Astrocyte (in vitro differentiated cells and primary cell): Measurements from ENCODE around the gene FEZ2. TPM values are rescaled to one million over a fixed set of nuclear protein-coding genes. Genes with fewer than 3 reads are reported as not detected.

Experiments used
- DNase-seq: peaks from one replicate; pipeline ENCODE4 v3.0.0-alpha.2; 2010; ENCODE audit warnings: low read depth
- FAIRE-seq: peaks from 2 replicates; lab custom pipeline; 2011; peaks lifted over from hg19 to GRCh38; lab: Jason Lieb, UNC
- H2AFZ ChIP-seq: 2 replicates; pipeline ENCODE4 v1.6.0; 2012; ENCODE audit warnings: low read depth, low read length, inconsistent platforms
- H3K27ac ChIP-seq: 2 replicates; pipeline ENCODE4 v1.5.1; 2011; ENCODE audit warnings: low read depth, low read length, inconsistent platforms
- H3K27me3 ChIP-seq: 2 replicates; pipeline ENCODE4 v1.6.0; 2011; ENCODE audit warnings: low read length, inconsistent platforms; ENCODE audit not compliant: insufficient read depth
- H3K36me3 ChIP-seq: 2 replicates; pipeline ENCODE4 v1.5.1; 2011; ENCODE audit warnings: low read length, inconsistent platforms; ENCODE audit not compliant: insufficient read depth
- H3K4me1 ChIP-seq: 2 replicates; pipeline ENCODE4 v1.5.1; 2011; ENCODE audit warnings: low read length, inconsistent platforms; ENCODE audit not compliant: insufficient read depth
- H3K4me2 ChIP-seq: 2 replicates; pipeline ENCODE4 v1.6.0; 2012; ENCODE audit warnings: low read length, inconsistent platforms
- H3K4me3 ChIP-seq: 2 replicates; pipeline ENCODE4 v1.5.1; 2011; ENCODE audit warnings: low read depth, mild to moderate bottlenecking, low read length, inconsistent platforms; ENCODE audit not compliant: insufficient read depth
- H3K79me2 ChIP-seq: 2 replicates; pipeline ENCODE4 v1.6.0; 2012; ENCODE audit warnings: mild to moderate bottlenecking, low read length, inconsistent platforms; ENCODE audit not compliant: insufficient read depth
- H3K9ac ChIP-seq: 2 replicates; pipeline ENCODE4 v1.6.0; 2012; ENCODE audit warnings: mild to moderate bottlenecking, low read length, inconsistent platforms
- H3K9me3 ChIP-seq: 2 replicates; pipeline ENCODE4 v1.5.1; 2012; ENCODE audit warnings: low read depth, mild to moderate bottlenecking, low read length, inconsistent platforms; ENCODE audit not compliant: insufficient read depth
- H4K20me1 ChIP-seq: 2 replicates; pipeline ENCODE4 v1.6.0; 2012; ENCODE audit warnings: low read length, inconsistent platforms; ENCODE audit not compliant: insufficient read depth
- H3K27ac Mint-ChIP-seq: one replicate; pipeline ENCODE4 v1.8.0; 2021; ENCODE audit warnings: mild to moderate bottlenecking, mixed read lengths; ENCODE audit not compliant: unreplicated experiment
- H3K27me3 Mint-ChIP-seq: one replicate; pipeline ENCODE4 v1.8.0; 2021; ENCODE audit warnings: low read depth, mixed read lengths; ENCODE audit not compliant: unreplicated experiment
- H3K36me3 Mint-ChIP-seq: one replicate; pipeline ENCODE4 v1.8.0; 2021; ENCODE audit warnings: low read depth, mixed read lengths; ENCODE audit not compliant: unreplicated experiment
- H3K4me1 Mint-ChIP-seq: one replicate; pipeline ENCODE4 v1.8.0; 2021; ENCODE audit warnings: low read depth, mixed read lengths; ENCODE audit not compliant: unreplicated experiment
- H3K4me3 Mint-ChIP-seq: one replicate; pipeline ENCODE4 v1.8.0; 2021; ENCODE audit warnings: mild to moderate bottlenecking, moderate library complexity, mixed read lengths; ENCODE audit not compliant: unreplicated experiment
- H3K9me3 Mint-ChIP-seq: one replicate; pipeline ENCODE4 v1.8.0; 2021; ENCODE audit warnings: mild to moderate bottlenecking, mixed read lengths; ENCODE audit not compliant: unreplicated experiment
- CTCF ChIP-seq: IDR thresholded peaks from 2 replicates; pipeline ENCODE4 v1.5.1; 2011; ENCODE audit warnings: low read depth, mild to moderate bottlenecking, inconsistent platforms, low read length, moderate library complexity; ENCODE audit not compliant: insufficient read depth
- EZH2 ChIP-seq: IDR thresholded peaks from 2 replicates; pipeline ENCODE4 v1.6.1; 2012; ENCODE audit warnings: mild to moderate bottlenecking, low read length, inconsistent platforms; ENCODE audit not compliant: insufficient read depth
- total RNA-seq: library from RNA; stranded (reverse); gene quantifications from 2 replicates; pipeline ENCODE4 v1.2.1, GENCODE V29; 2021

The FEZ2 gene
- total RNA-seq, 1 donor from 2014 or later = 45.0 TPM

- Histone ChIP-seq H3K9me3 (no peaks in the 10 kb centered on the region), H4K20me1 (peaks cover 5% of the 10 kb centered on the region), H3K27ac (no peak overlapping the region), H3K4me3 (no peak overlapping the region), H3K4me1 (no peaks in the 10 kb centered on the region), H3K79me2 (peaks cover 13% of the 10 kb centered on the region), H3K27me3 (no peaks in the 10 kb centered on the region), H3K36me3 (peaks cover 53% of the 10 kb centered on the region), H2AFZ (no peak overlapping the region), H3K4me2 (no peak overlapping the region), H3K9ac (no peak overlapping the region)
- Mint-ChIP-seq H3K27me3 (no peaks in the 10 kb centered on the region), H3K9me3 (no peaks in the 10 kb centered on the region), H3K4me1 (peaks cover 4% of the 10 kb centered on the region), H3K4me3 (no peak overlapping the region), H3K36me3 (peaks cover 5% of the 10 kb centered on the region), H3K27ac (no peak overlapping the region)
- no peak for DNase-seq
- TF ChIP-seq EZH2 (no peak), CTCF (peak; percentile 84)
- peak; percentile 52 for FAIRE-seq
Observed at GRCh38 chr2:36507408-36507812, 90.6 kb downstream of the FEZ2 start.

Other genes starting within 250 kb of the FEZ2 start
- 138 and 180 TPM in 2 replicates for gene CRIM1, start 242.4 kb downstream of the FEZ2 start, total RNA-seq
- gene VIT, start 98.5 kb upstream of the FEZ2 start, total RNA-seq = not detected in 2 replicates